Esophagus (tissue), 2 donors: ENCODE data around the gene GPR173. TPM values are rescaled to one million over a fixed set of nuclear protein-coding genes. Genes with fewer than 3 reads are reported as not detected.

Source experiments
- H3K27ac ChIP-seq, 2 donors: one replicate each; pipeline ENCODE4 v1.5.1; 2013; ENCODE audit warnings: low read depth in 2 of 2, mild to moderate bottlenecking in 2 of 2, inconsistent platforms in 1 of 2, low read length in 1 of 2, moderate library complexity in 1 of 2
- H3K27me3 ChIP-seq, 2 donors: one replicate each; pipeline ENCODE4 v1.6.1; 2013; ENCODE audit warnings: low read length in 2 of 2, control low read depth in 1 of 2, mild to moderate bottlenecking in 1 of 2; ENCODE audit not compliant: insufficient read depth in 2 of 2, control insufficient read depth in 1 of 2
- H3K36me3 ChIP-seq, 2 donors: one replicate each; pipeline ENCODE4 v1.6.1; 2013; ENCODE audit warnings: low read length in 1 of 2; ENCODE audit not compliant: control insufficient read depth in 2 of 2, insufficient read depth in 2 of 2
- H3K4me1 ChIP-seq, 2 donors: one replicate each; pipeline ENCODE4 v1.6.1; 2013; ENCODE audit warnings: low read length in 1 of 2; ENCODE audit not compliant: control insufficient read depth in 2 of 2, insufficient read depth in 2 of 2
- H3K4me3 ChIP-seq, 2 donors: one replicate each; pipeline ENCODE4 v1.5.1; 2013; ENCODE audit warnings: low read length in 2 of 2, mild to moderate bottlenecking in 2 of 2, low read depth in 1 of 2, moderate library complexity in 1 of 2
- H3K9me3 ChIP-seq, 2 donors: one replicate each; pipeline ENCODE4 v1.6.1; 2013; ENCODE audit warnings: mild to moderate bottlenecking in 2 of 2, low read depth in 1 of 2, low read length in 1 of 2, moderate library complexity in 1 of 2; ENCODE audit not compliant: control insufficient read depth in 2 of 2, insufficient read depth in 1 of 2
- WGBS, 2 donors: extraction: QIAGEN DNeasy Blood & Tissue Kit; methylation state at CpG; one replicate each; pipeline ENCODE4 v1.1.7; 2013; 5-methylcytosine and 5-hydroxymethylcytosine counted together
- polyA plus RNA-seq, 2 donors: library from polyadenylated mRNA; stranded (reverse); fragments of 200-250 nt; gene quantifications; one replicate each; pipeline ENCODE4 v1.2.3, GENCODE V29; 2013
- donor health status: healthy with polysubstance abuse.
- donor health status: Bipolar disorder and iron deficiency.

Gene GPR173
- polyA plus RNA-seq, 2 donors = 0.18 to 0.22 TPM

GRCh38 chrX:53077207-53078197, 28.9 kb downstream of the GPR173 start:
- Histone ChIP-seq H3K4me1 (no peaks in the 10 kb centered on the region), H3K27ac (no peak overlapping the region), H3K4me3 (no peak overlapping the region), H3K27me3 (no peaks in the 10 kb centered on the region), H3K9me3 (no peaks in the 10 kb centered on the region), H3K36me3 (no peaks in the 10 kb centered on the region)
- 91 to 95% methylated on average over 27 of the region's 27 CpGs for WGBS, 2 donors

GRCh38 chrX:53078943-53079342, 30.4 kb downstream of the GPR173 start:
- no peak overlapping the region for H3K4me3 ChIP-seq
- no peaks in the 10 kb centered on the region for H3K4me1 ChIP-seq
- H3K27ac ChIP-seq = no peak overlapping the region
- H3K9me3 ChIP-seq = no peaks in the 10 kb centered on the region
- H3K27me3 ChIP-seq = no peaks in the 10 kb centered on the region
- WGBS, 2 donors = 91 to 94% methylated on average over 1 of the region's 1 CpG
- H3K36me3 ChIP-seq = no peaks in the 10 kb centered on the region

- H3K4me3 ChIP-seq = no peak overlapping the region
- H3K9me3 ChIP-seq = no peaks in the 10 kb centered on the region
- no peaks in the 10 kb centered on the region for H3K27me3 ChIP-seq
- 17 to 38% methylated on average over 15 to 17 of the region's 17 CpGs for WGBS, 2 donors
- H3K27ac ChIP-seq = peak overlapping the region; percentile 80 to 89
- H3K36me3 ChIP-seq = no peaks in the 10 kb centered on the region
- no peaks in the 10 kb centered on the region for H3K4me1 ChIP-seq
Observed at GRCh38 chrX:53080628-53081580, 32.3 kb downstream of the GPR173 start.

- Histone ChIP-seq H3K4me3 (peak within 1 kb of the TSS; percentile 54 to 60), H3K9me3 (no peaks in the 10 kb centered on the region), H3K36me3 (no peaks in the 10 kb centered on the region), H3K27me3 (no peaks in the 10 kb centered on the region), H3K27ac (peak within 1 kb of the TSS; percentile 84 to 89), H3K4me1 (no peaks in the 10 kb centered on the region)
- 1 to 46% methylated on average over 56 to 86 of the region's 86 CpGs for WGBS, 2 donors
Observed at GRCh38 chrX:53081925-53082772, 33.6 kb downstream of the GPR173 start, which contains the start of gene TSPYL2. Gene TSPYL2, plus strand, starts transcription at chrX:53082367. Its CDS starts 132 bp downstream, at chrX:53082499.

GRCh38 chrX:53082773-53083616, 34.4 kb downstream of the GPR173 start:
- Histone ChIP-seq H3K27ac (peak overlapping the region; percentile 76 to 84), H3K4me1 (peaks cover 0 to under 1% of the 10 kb centered on the region in 2 donors), H3K36me3 (no peaks in the 10 kb centered on the region), H3K9me3 (no peaks in the 10 kb centered on the region), H3K4me3 (peak overlapping the region; percentile 54 to 60), H3K27me3 (no peaks in the 10 kb centered on the region)
- WGBS, 2 donors = 7 to 31% methylated on average over 31 of the region's 31 CpGs

GRCh38 chrX:53084043-53084570, 35.5 kb downstream of the GPR173 start:
- WGBS, 2 donors = 64 to 81% methylated on average over 4 of the region's 4 CpGs
- Histone ChIP-seq H3K27ac (no peak overlapping the region), H3K36me3 (no peaks in the 10 kb centered on the region), H3K4me1 (peaks cover 0 to 4% of the 10 kb centered on the region in 2 donors), H3K9me3 (no peaks in the 10 kb centered on the region), H3K4me3 (no peak overlapping the region), H3K27me3 (no peaks in the 10 kb centered on the region)

- no peaks in the 10 kb centered on the region for H3K9me3 ChIP-seq
- peaks cover 0 to 4% of the 10 kb centered on the region in 2 donors for H3K4me1 ChIP-seq
- H3K36me3 ChIP-seq = no peaks in the 10 kb centered on the region
- no peak overlapping the region for H3K4me3 ChIP-seq
- H3K27me3 ChIP-seq = no peaks in the 10 kb centered on the region
- H3K27ac ChIP-seq = peak overlapping the region in 1 of 2 donors; percentile 47
- WGBS, 2 donors = 89 to 90% methylated on average over 9 of the region's 9 CpGs
Observed at GRCh38 chrX:53084863-53085262, 36.3 kb downstream of the GPR173 start.

GRCh38 chrX:53085661-53086229, 37.2 kb downstream of the GPR173 start:
- H3K36me3 ChIP-seq = no peaks in the 10 kb centered on the region
- peaks cover 0 to 4% of the 10 kb centered on the region in 2 donors for H3K4me1 ChIP-seq
- H3K9me3 ChIP-seq = no peaks in the 10 kb centered on the region
- H3K27me3 ChIP-seq = no peaks in the 10 kb centered on the region
- H3K4me3 ChIP-seq = no peak overlapping the region
- H3K27ac ChIP-seq = no peak overlapping the region
- WGBS, 2 donors = 75 to 82% methylated on average over 17 of the region's 17 CpGs
